CD14-positive monocyte (primary cell): ENCODE results near the gene NFKBIZ. TPM values are rescaled to one million over a fixed set of nuclear protein-coding genes. Genes with fewer than 3 reads are reported as not detected.
"Not testable (repeated sequence)": the region's sequence is repeated elsewhere in the genome, so short reads cannot be mapped to it uniquely, and the experiment has no call there.

Experiments used
- DNase-seq, 3 donors: peaks; one replicate each; pipeline ENCODE4 v3.0.0-alpha.2; 2011 to 2022
- H2AFZ ChIP-seq: 2 replicates; pipeline ENCODE4 v1.6.0; 2012; ENCODE audit warnings: mild to moderate bottlenecking, low read depth, low read length, inconsistent platforms; ENCODE audit not compliant: insufficient read depth, poor library complexity, severe bottlenecking
- H3K27ac ChIP-seq, 2 donors: 1 replicate in 1 of 2; 2 replicates in 1 of 2; pipeline ENCODE4 v1.5.1; 2012 to 2013; ENCODE audit warnings: low read length in 2 of 2, control low read depth in 1 of 2, inconsistent platforms in 1 of 2, low read depth in 1 of 2, mild to moderate bottlenecking in 1 of 2
- H3K27me3 ChIP-seq, 2 donors: one replicate each; pipeline versions ENCODE4 v1.6.0 to v1.6.1; 2011 to 2013; ENCODE audit warnings: low read length in 2 of 2; ENCODE audit not compliant: control insufficient read depth in 2 of 2, insufficient read depth in 2 of 2
- H3K36me3 ChIP-seq, 2 donors: replicated peaks in 1 of 2; 1 replicate in 1 of 2; 2 replicates in 1 of 2; pipeline versions ENCODE4 v1.5.1 to v1.6.1; 2012 to 2013; ENCODE audit warnings: low read length in 2 of 2, control low read depth in 1 of 2, inconsistent platforms in 1 of 2, mild to moderate bottlenecking in 1 of 2; ENCODE audit not compliant: insufficient read depth in 2 of 2, control insufficient read depth in 1 of 2
- H3K4me1 ChIP-seq, 2 donors: 1 replicate in 1 of 2; 2 replicates in 1 of 2; pipeline versions ENCODE4 v1.5.1 to v1.6.1; 2012 to 2013; ENCODE audit warnings: low read length in 2 of 2, control low read depth in 1 of 2, inconsistent platforms in 1 of 2, mild to moderate bottlenecking in 1 of 2, moderate library complexity in 1 of 2; ENCODE audit not compliant: insufficient read depth in 2 of 2, control insufficient read depth in 1 of 2
- H3K4me2 ChIP-seq: replicated peaks from 2 replicates; pipeline ENCODE3; 2012; ENCODE audit warnings: low read length, moderate library complexity, mild to moderate bottlenecking; ENCODE audit not compliant: poor library complexity, severe bottlenecking; ENCODE audit errors: extremely low read depth
- H3K4me3 ChIP-seq, 3 experiments: fragments of 200-600 bp in 1 of 3; sonication (generic) in 1 of 3; replicated peaks in 1 of 3; 1 replicate in 2 of 3; 2 replicates in 1 of 3; pipeline ENCODE4 v1.5.1; 2011 to 2013; ENCODE audit warnings: low read length in 3 of 3, mild to moderate bottlenecking in 3 of 3, control low read depth in 2 of 3, low read depth in 2 of 3, inconsistent platforms in 1 of 3, moderate library complexity in 1 of 3
- H3K79me2 ChIP-seq: 2 replicates; pipeline ENCODE4 v1.6.0; 2012; ENCODE audit warnings: mild to moderate bottlenecking, control low read depth, inconsistent platforms, low read length, moderate library complexity; ENCODE audit not compliant: insufficient read depth
- H3K9ac ChIP-seq: 2 replicates; pipeline ENCODE4 v1.6.0; 2017; ENCODE audit warnings: low read length, mild to moderate bottlenecking; ENCODE audit not compliant: insufficient read depth, poor library complexity, severe bottlenecking
- H3K9me3 ChIP-seq, 2 donors: replicated peaks in 1 of 2; 1 replicate in 1 of 2; 2 replicates in 1 of 2; pipeline versions ENCODE4 v1.5.1 to v1.6.1; 2012 to 2013; ENCODE audit warnings: low read length in 2 of 2, control low read depth in 1 of 2; ENCODE audit not compliant: control insufficient read depth in 1 of 2, insufficient read depth in 1 of 2
- H4K20me1 ChIP-seq: 2 replicates; pipeline ENCODE4 v1.6.0; 2012; ENCODE audit warnings: mild to moderate bottlenecking, low read length, control low read depth, moderate library complexity; ENCODE audit not compliant: insufficient read depth
- H3K27ac Mint-ChIP-seq, 7 donors: one replicate each; pipeline ENCODE4 v1.8.0; 2020; ENCODE audit warnings: mild to moderate bottlenecking in 7 of 7, mixed read lengths in 7 of 7, moderate library complexity in 6 of 7, inconsistent platforms in 2 of 7
- H3K27me3 Mint-ChIP-seq, 3 donors: one replicate each; pipeline ENCODE4 v1.8.0; 2021 to 2022; ENCODE audit warnings: low read depth in 3 of 3, mild to moderate bottlenecking in 3 of 3, mixed read lengths in 3 of 3, moderate library complexity in 3 of 3, inconsistent platforms in 1 of 3
- H3K36me3 Mint-ChIP-seq, 2 donors: one replicate each; pipeline ENCODE4 v1.8.0; 2020; ENCODE audit warnings: mixed read lengths in 2 of 2, inconsistent platforms in 1 of 2, mild to moderate bottlenecking in 1 of 2
- H3K4me1 Mint-ChIP-seq: one replicate; pipeline ENCODE4 v1.8.0; 2020; ENCODE audit warnings: mild to moderate bottlenecking, mixed read lengths
- H3K4me3 Mint-ChIP-seq, 2 donors: one replicate each; pipeline ENCODE4 v1.8.0; 2020; ENCODE audit warnings: mild to moderate bottlenecking in 2 of 2, mixed read lengths in 2 of 2, moderate library complexity in 1 of 2
- H3K9me3 Mint-ChIP-seq, 7 donors: one replicate each; pipeline ENCODE4 v1.8.0; 2020 to 2022; ENCODE audit warnings: mixed read lengths in 7 of 7, mild to moderate bottlenecking in 6 of 7, moderate library complexity in 6 of 7, inconsistent platforms in 2 of 7
- whole genome bisulfite sequencing: methylation state at CpG from one replicate; pipeline ENCODE4 v1.1.5; 2013; ENCODE audit warnings: missing lambda C conversion rate; ENCODE audit not compliant: insufficient coverage; 5-methylcytosine and 5-hydroxymethylcytosine counted together
- intact Hi-C, 2 donors: fragments of 100-400 bp; cut with micrococcal nuclease; formaldehyde crosslinking; loops; one replicate each; pipeline versions ENCODE4 v1.15.0 to v1.15.1; 2023
- polyA plus RNA-seq, 3 donors: library from polyadenylated mRNA; depleted of rRNA in 1 of 3; unstranded in 2 of 3; stranded (reverse) in 1 of 3; fragments of 300-500 nt in 2 of 3; fragments of >200 nt in 1 of 3; fragmentation: Illumina TruSeq in 2 of 3; gene quantifications; 1 replicate in 2 of 3; 2 replicates in 1 of 3; pipeline ENCODE4 v1.2.3, GENCODE V29; 2012 to 2021
- TF ChIP-seq, protein P1 (sequence below): fragments of 200-600 bp; IDR thresholded peaks from one replicate; pipeline ENCODE4 v1.8.0; 2022; ENCODE audit warnings: antibody characterized with exemption, mild to moderate bottlenecking

NFKBIZ gene
- polyA plus RNA-seq, 3 donors = 71.0 to 592 (median 84.9) TPM

DNA sequence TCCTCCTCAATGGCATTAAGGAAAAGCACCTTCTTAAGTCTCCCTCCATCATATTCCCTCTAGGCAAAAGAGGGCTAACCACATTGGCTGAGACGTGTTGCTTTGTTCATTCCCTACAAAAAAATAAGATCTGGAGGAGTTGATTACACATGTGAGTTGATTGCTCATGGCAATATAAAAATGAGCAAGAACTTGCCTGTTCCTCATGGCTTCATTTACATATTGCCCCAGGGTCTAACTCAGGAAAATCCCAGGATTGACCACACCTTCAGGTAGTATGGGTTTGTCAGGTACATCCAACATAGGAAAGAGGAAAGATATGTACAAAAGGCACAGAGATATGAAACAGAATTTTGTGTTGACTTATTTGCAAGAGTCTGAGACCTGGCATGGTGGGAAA lies 35.5 kb downstream of the NFKBIZ start:
- Mint-ChIP-seq H3K9me3 (peaks cover 0 to 8% (median 5%) of the 10 kb centered on the region in 7 donors), H3K27ac (peak overlapping the region in 1 of 7 donors; percentile 27), H3K27me3 (no peaks in the 10 kb centered on the region), H3K36me3 (peaks cover 0 to 5% of the 10 kb centered on the region in 2 donors), H3K4me1 (peaks cover 43% of the 10 kb centered on the region), H3K4me3 (no peak overlapping the region)
- H3K9me3 ChIP-seq = no peaks in the 10 kb centered on the region
- H3K27me3 ChIP-seq = no peaks in the 10 kb centered on the region
- no peak for DNase-seq
- H3K27ac ChIP-seq = no peak overlapping the region
- TF ChIP-seq, protein P1, sequence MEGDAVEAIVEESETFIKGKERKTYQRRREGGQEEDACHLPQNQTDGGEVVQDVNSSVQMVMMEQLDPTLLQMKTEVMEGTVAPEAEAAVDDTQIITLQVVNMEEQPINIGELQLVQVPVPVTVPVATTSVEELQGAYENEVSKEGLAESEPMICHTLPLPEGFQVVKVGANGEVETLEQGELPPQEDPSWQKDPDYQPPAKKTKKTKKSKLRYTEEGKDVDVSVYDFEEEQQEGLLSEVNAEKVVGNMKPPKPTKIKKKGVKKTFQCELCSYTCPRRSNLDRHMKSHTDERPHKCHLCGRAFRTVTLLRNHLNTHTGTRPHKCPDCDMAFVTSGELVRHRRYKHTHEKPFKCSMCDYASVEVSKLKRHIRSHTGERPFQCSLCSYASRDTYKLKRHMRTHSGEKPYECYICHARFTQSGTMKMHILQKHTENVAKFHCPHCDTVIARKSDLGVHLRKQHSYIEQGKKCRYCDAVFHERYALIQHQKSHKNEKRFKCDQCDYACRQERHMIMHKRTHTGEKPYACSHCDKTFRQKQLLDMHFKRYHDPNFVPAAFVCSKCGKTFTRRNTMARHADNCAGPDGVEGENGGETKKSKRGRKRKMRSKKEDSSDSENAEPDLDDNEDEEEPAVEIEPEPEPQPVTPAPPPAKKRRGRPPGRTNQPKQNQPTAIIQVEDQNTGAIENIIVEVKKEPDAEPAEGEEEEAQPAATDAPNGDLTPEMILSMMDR = no peak
- H3K4me2 ChIP-seq = no peak overlapping the region
- no peaks in the 10 kb centered on the region for H4K20me1 ChIP-seq
- H3K36me3 ChIP-seq = no peaks in the 10 kb centered on the region
- intact Hi-C loops = loop anchor here in 1 of 2 donors (5.0 kb wide), 1 partner anchor 53 kb away; no protein-coding TSS in a partner anchor
- peaks cover 34 to 50% of the 10 kb centered on the region in 2 donors for H3K4me1 ChIP-seq
- H2AFZ ChIP-seq = no peak overlapping the region
- WGBS = no CpG with 5 or more reads among the region's 1 CpG
- no peak overlapping the region for H3K4me3 ChIP-seq
- H3K9ac ChIP-seq = no peak overlapping the region
- no peaks in the 10 kb centered on the region for H3K79me2 ChIP-seq

DNA sequence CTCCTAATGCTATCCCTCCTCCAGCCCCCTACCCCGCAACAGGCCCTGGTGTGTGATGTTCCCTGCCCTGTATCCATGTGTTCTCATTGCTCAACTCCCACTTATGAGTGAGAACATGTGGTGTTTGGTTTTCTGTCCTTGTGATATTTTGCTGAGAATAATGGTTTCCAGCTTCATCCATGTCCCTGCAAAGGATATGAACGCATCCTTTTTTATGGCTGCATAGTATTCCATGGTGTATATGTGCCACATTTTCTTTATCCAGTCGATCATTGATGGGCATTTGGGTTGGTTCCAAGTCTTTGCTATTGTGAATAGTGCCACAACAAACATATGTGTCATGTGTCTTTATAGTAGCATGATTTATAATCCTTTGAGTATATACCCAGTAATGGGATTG lies 36.3 kb downstream of the NFKBIZ start:
- H4K20me1 ChIP-seq, H3K9ac ChIP-seq, intact Hi-C loops, H3K79me2 ChIP-seq, DNase-seq, H2AFZ ChIP-seq, H3K9me3 ChIP-seq, H3K4me3 ChIP-seq, H3K36me3 Mint-ChIP-seq, H3K27ac ChIP-seq, H3K36me3 ChIP-seq, H3K9me3 Mint-ChIP-seq, H3K4me2 ChIP-seq, H3K27me3 Mint-ChIP-seq, H3K4me3 Mint-ChIP-seq, H3K27me3 ChIP-seq, H3K27ac Mint-ChIP-seq: not testable (repeated sequence)
- peaks cover 38 to 49% of the 10 kb centered on the region in 2 donors for H3K4me1 ChIP-seq
- H3K4me1 Mint-ChIP-seq = peaks cover 41% of the 10 kb centered on the region
- WGBS = 100% methylated on average over 1 of the region's 3 CpGs
